Fibroblast of skin of scalp (primary cell): ENCODE results near the gene HES4. TPM values are rescaled to one million over a fixed set of nuclear protein-coding genes. Genes with fewer than 3 reads are reported as not detected.

Experiments used
- DNase-seq: peaks from one replicate; pipeline ENCODE4 v3.0.0-alpha.2; 2013
- polyA plus RNA-seq, 2 experiments: library from polyadenylated mRNA; unstranded; fragments of 120-200 nt; gene quantifications; one replicate each; pipeline ENCODE4 v1.2.1, GENCODE V29; 2013; ENCODE audit not compliant: insufficient read length in 2 of 2

The HES4 gene, protein sequence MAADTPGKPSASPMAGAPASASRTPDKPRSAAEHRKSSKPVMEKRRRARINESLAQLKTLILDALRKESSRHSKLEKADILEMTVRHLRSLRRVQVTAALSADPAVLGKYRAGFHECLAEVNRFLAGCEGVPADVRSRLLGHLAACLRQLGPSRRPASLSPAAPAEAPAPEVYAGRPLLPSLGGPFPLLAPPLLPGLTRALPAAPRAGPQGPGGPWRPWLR
- 26.5 TPM for polyA plus RNA-seq (2013, experiment 1 of 2; ENCODE audit: insufficient read length)
- 26.6 TPM for polyA plus RNA-seq (2013, experiment 2 of 2; ENCODE audit: insufficient read length)

DNA sequence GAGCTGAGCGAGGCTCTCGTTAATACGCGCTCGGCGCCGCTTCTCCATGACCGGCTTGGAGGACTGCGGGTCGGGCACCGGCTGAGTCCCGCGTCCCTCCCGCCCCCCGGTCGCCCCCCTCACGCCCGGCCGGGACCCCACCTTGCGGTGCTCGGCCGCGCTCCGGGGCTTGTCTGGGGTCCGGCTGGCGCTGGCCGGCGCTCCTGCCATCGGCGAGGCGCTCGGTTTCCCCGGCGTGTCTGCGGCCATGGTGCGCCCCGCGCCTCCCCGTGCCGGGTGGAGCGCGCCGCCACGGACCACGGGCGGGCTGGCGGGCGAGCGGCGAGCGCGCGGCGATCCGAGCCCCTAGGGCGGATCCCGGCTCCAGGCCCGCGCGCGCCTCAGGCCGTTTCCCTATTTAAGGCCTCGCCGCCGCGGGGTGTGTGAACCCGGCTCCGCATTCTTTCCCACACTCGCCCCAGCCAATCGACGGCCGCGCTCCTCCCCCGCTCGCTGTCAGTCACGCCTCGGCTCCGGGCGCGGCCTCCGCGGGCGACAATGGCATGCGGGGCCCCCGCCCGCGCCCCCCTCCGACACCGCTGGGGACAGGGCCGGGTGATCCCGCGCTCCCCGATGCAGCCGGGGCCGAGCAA is at the start of gene HES4:
Gene HES4, minus strand, starts transcription at position 373 of the 632 bp plus-strand sequence. Its CDS starts 124 bp downstream, at position 249.
- DNase-seq, result peak; percentile 97

DNA sequence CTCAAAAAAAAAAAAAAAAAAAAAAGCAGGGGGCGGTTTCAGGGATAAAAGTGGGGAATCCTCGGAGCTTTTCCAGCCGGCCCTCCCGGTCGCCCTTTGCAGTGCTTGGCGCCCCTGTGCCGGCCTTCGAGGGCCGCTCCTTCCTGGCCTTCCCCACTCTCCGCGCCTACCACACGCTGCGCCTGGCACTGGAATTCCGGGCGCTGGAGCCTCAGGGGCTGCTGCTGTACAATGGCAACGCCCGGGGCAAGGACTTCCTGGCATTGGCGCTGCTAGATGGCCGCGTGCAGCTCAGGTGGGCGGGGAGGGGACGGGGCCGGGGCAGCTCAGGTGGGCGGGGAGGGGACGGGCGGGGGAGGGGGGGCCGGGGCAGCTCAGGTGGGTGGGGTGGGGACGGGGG is 48.9 kb upstream of the HES4 start:
- no peak for DNase-seq

DNA sequence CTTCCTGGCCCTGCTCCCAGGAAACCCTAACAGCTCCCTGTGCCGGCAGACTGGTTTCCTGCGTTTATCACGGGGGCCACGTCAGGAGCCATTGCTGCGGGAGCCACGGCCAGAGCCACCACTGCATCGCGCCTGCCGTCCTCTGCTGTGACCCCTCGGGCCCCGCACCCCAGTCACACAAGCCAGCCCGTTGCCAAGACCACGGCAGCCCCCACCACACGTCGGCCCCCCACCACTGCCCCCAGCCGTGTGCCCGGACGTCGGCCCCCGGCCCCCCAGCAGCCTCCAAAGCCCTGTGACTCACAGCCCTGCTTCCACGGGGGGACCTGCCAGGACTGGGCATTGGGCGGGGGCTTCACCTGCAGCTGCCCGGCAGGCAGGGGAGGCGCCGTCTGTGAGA is 48.1 kb upstream of the HES4 start:
- DNase-seq, result no peak

DNA sequence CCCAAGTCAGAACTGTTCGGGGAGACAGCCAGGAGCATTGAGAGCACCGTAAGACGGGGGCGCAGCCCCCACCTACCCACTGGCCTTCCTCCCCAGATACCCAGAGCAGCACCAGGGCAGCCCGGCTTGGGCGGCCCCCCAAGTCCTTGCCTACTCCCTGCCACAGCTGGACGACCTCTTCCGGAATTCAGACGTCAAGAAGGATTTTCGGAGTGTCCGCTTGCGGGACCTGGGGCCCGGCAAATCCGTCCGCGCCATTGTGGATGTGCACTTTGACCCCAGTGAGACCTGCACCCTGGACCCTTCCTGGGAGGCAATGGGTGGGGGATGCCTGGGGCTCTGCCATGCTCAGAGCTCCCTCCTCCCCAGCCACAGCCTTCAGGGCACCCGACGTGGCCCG is 47.5 kb upstream of the HES4 start:
- DNase-seq, result no peak

DNA sequence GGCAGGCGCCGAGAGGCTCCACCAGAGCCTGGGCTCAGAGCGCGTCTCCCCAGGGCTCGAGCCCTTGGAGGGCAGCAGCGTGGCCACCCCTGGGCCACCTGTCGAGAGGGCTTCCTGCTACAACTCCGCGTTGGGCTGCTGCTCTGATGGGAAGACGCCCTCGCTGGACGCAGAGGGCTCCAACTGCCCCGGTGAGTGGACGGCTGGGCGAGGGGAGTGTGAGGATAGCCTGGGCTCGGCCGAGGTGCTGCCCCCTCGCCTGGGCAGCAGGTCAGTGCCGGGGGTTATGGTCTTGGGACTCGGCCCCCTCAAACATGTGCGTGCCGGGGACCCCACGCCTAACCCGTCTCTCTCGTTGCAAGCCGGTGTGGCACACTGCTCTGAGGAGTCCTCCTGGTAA is 46.9 kb upstream of the HES4 start:
- no peak for DNase-seq

DNA sequence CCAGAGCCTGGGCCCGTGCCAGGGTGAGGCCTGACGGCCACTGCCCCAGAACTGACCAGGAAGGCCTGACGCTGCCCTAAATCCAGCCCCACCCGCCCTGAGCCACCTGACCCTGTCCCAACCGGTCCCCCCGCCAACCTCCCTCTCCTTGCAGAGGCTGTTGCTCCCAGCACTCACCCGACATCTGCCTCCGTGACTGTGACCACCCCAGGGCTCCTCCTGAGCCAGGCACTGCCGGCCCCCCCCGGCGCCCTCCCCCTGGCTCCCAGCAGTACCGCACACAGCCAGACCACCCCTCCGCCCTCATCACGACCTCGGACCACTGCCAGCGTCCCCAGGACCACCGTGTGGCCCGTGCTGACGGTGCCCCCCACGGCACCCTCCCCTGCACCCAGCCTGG is 46.3 kb upstream of the HES4 start:
- DNase-seq, result no peak

DNA sequence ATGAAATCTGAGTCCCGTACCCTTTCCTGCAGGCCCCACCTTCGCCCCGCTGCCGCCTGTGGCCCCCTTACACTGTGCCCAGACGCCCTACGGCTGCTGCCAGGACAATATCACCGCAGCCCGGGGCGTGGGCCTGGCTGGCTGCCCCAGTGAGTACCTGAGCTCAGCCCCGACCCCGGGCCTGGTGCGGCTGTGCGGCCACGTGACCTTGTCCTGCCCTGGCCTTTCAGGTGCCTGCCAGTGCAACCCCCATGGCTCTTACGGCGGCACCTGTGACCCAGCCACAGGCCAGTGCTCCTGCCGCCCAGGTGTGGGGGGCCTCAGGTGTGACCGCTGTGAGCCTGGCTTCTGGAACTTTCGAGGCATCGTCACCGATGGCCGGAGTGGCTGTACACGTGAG is 45.2 kb upstream of the HES4 start:
- DNase-seq, result no peak

DNA sequence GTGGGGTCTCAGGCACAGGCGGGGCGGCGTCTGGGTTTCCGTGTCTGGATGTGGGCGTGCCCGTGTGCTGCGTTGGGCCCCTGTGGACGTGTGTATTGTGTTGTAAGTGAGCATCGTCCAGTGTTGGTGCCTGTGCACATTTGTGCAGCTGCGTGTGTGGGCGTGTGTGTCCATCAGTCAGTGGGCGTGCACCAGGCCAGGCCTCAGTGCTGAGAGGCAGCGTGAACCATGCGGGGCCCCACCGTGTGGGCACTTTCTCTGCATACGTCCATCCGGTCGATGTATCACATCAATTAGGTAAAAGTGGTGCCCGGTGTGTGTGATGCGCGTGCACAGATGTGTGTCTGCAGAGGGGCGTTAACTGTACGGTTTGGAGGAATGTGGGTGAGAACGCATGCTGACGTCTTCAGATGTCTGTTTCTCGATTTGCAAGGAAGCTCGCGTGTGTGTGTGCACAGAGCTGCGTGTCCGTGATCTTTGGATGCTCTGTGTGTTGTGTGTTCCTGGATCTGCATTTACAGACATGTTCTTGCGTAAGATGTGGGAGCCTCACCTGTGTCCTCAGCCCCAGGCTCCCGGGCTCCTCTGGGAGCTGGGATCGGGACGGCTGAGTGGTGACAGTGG is 44.7 kb upstream of the HES4 start:
- DNase-seq, result no peak

DNA sequence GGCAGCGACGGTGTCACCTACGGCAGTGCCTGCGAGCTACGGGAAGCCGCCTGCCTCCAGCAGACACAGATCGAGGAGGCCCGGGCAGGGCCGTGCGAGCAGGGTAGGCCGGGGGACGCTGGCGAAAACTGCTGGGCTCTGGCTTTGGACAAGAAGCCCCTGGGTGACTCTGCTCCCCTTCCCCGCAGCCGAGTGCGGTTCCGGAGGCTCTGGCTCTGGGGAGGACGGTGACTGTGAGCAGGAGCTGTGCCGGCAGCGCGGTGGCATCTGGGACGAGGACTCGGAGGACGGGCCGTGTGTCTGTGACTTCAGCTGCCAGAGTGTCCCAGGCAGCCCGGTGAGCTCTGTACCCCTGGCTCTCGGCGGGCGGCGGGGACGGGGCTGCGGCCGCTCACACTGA is 44.0 kb upstream of the HES4 start:
- no peak for DNase-seq

DNA sequence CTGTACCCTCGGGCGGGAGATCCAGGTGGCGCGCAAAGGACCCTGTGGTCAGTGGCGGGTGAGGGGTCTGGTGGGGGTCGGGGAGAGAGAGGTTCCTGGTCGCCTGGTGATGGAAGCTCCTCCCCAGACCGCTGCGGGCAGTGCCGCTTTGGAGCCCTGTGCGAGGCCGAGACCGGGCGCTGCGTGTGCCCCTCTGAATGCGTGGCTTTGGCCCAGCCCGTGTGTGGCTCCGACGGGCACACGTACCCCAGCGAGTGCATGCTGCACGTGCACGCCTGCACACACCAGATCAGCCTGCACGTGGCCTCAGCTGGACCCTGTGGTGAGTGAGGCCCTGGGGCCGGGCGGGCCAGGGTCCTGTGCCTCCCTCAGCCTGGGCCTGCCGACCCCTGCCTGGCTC is 43.5 kb upstream of the HES4 start:
- DNase-seq, result no peak

DNA sequence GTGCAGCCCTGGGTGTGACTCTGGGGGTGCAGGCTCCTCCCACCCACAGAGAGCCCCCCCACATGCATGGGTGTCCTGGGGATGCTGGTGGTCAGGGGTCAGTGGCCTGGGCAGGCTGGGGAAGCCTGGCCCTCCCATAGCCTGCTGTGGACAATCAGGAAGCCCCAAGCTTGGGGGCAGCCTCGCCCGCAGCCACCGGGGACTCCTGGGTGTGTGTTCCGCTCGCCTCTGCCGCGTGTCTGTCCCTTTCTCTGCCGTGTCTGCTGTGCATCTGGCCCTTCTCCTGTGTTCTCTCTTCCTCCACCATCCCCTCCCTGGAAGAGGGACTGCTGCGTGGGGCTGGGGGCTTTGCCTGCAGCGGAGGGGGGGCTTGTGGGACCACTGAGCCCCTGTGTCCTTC is 42.9 kb upstream of the HES4 start:
- no peak for DNase-seq

DNA sequence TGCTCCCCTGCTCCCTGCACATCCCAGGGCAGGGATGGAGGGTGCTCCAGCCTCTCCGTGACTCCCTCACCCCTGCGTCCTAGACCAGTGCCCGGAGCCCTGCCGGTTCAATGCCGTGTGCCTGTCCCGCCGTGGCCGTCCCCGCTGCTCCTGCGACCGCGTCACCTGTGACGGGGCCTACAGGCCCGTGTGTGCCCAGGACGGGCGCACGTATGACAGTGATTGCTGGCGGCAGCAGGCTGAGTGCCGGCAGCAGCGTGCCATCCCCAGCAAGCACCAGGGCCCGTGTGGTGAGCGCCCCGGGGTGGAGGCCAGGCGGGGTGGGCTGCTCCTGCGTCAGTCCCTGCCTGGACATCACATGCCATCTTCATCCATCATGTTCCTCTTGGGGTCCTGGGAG is 42.0 kb upstream of the HES4 start:
- DNase-seq, result no peak

DNA sequence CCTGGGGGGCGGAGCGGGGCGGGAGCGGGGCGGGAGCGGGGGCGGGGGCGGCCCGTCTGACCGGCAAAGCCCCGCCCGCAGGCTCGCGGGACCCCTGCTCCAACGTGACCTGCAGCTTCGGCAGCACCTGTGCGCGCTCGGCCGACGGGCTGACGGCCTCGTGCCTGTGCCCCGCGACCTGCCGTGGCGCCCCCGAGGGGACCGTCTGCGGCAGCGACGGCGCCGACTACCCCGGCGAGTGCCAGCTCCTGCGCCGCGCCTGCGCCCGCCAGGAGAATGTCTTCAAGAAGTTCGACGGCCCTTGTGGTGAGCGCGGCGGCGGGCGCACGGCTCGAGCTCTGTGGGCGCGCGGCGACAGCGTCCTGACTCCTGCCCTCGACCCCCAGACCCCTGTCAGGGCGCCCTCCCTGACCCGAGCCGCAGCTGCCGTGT is 41.2 kb upstream of the HES4 start:
- no peak for DNase-seq

DNA sequence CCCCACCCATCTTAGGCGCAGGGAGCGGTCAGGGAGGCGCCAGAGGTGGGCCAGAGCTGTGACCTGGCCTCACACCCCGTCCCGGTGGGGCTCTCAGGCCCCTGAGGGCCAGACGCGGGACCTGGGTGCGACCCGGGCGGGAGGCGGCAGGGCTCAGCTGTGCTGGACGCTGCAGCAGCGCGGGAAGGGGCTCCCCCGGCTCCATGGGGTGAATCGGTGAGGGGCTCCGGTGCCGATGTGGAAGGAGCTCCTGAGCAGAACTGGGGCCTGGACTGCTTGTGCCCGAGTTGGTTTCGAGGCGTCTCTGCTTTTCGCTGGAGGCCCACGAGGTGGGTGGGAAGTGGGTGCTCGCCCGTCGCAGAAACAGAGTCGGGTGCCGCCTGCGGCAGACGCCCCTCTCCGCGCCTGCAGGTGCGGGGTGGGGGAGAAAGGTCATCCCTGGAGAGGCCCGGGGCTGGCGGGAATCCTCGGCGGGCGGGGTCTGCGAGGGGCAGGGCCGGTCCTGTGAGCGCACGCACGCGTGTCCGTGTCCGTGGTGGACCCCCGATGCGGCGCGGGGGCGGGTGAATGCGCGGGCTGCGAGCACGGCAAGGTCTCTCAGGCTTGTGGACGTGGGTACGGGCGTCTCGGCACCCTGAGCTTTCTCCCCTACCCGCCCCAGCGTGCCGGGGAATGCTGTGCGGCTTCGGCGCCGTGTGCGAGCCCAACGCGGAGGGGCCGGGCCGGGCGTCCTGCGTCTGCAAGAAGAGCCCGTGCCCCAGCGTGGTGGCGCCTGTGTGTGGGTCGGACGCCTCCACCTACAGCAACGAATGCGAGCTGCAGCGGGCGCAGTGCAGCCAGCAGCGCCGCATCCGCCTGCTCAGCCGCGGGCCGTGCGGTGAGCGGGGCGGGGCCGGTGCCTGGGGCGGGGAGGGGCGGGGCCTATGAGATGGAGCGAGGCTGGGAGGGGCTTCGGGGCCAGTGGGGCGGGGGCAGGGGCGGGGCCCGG is 40.4 kb upstream of the HES4 start:
- peak; percentile 86 for DNase-seq

DNA sequence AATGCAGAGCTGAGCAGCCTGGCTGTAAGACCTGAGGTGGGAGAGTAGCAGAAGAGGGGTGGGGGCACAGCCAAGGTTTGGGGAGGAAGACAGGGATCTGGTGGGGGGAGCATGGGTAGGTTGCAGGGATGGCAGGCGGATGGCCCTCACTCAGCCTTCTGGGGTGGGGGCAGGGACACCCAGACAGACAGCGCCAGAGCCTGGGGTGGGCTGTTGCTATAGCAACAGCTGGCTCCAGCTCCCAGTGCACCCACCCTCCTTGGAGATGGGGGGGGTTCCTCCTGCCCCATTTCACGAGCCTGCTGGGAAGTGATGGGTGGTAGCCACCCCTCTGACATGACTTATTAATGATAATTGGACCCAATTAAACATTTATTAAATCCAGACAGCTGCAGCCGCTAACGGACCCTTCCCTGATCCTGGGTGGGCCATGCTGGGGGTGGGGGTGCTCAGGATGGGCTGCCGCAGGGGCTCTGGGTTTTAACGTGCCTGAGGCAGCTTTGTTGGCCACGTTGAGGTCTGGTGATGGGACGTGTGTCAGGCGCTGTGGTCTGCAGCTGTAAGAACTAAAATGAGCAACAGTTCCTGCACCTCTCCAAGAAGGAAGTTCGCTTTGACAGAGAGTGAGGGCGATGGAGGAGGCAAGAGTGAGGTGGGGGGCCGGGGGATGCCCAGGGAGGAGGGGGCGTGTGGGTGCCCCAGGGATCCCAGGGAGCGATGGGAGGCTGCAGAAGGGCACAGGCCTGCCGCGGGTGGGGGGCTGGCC is 39.4 kb upstream of the HES4 start:
- DNase-seq, result no peak

DNA sequence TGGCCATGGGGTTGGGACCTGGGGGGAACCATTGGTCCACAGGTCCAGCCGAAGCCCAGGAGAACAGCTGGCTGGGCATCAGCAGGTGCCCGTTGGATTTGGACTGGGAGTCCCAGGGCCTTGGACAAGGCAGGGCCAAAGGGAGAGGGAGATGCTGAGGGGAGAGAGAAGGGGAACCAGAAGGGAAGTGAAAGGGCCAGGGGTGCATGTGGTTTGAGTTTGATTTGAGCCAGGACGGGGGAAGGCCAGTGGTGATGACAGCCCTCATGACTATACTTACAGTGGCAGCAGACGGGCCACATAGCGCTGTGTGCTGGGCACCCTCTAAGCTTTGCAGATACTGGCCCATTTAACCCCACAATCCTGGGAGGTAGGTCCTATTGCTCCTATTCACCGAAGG is 38.8 kb upstream of the HES4 start:
- DNase-seq, result no peak

DNA sequence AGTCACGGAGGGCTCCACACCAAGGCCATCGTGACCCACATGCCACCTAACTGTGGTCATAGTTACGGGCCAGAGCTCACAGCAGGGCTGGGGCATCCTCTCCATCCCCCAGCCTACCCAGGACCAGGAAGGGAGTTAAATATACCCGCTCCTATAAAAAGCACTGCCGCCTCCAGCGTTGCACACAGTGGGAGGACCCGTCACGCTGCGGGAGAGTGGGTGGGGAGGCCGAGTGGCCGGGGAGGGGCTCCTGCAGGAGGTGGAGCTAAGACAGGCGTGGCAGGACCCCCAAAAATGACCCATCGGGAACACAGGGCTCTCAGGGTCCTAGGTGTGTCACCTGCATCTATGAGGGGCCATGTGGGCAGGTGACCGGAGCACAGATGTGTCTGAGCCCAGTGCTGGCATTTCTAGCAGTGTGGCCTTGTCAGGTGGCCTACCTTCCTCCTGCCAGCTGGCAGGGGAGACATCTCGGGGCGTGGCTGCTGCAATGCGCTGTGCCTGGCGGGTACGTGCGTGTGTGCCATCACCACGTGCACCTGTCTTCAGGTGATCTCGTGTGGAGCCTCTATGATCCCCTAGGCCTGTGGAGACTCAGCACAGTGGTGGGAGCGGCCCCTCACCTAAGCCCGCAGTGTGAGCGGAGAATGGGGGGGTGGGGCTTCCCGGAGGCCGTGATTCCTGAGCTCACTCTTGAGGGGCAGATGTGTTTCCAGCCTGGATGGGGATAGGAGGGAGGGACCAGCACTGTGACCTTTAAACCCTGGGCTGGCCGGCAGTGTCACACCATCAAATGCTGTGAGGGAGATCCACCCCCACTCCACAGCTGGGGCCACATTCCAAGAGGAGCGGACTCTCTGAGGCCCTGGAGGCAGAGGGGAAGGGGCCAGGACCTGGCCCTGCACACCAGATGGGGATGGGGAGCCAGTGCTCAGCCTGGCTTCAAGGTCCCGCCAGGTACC is 37.8 kb upstream of the HES4 start:
- no peak for DNase-seq

DNA sequence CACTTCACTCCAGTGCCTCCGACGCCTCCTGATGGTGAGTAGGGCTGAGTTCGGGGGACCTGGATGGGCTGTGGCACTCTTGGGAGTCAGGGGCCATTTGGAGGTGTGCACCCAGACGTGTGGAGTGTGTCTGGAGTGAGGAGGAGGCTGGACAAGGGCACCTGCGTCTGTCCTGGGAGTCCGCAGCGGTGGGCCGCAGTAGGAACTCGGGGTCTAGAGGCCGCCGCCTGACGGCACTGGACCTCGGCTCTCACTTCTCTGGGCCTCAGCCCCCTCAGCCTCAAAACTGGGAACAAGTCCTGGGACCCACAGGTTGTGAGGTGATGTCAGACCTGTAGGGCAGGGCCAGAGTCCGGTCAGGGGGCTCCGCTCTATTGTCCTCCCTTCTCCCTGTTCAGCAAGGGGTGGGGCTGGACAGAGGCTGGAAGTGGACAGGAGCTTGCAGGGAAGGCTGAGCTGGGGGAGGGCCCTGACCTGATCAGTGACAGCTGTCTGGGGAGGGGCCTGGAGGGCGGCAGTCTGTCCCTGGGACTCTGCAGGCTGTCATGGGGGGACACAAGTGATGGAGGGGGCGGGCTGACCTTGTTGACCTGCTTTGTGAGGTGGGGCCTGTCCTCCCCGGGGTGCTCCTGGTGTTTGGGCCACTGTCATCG is 35.5 kb upstream of the HES4 start:
- DNase-seq, result no peak

DNA sequence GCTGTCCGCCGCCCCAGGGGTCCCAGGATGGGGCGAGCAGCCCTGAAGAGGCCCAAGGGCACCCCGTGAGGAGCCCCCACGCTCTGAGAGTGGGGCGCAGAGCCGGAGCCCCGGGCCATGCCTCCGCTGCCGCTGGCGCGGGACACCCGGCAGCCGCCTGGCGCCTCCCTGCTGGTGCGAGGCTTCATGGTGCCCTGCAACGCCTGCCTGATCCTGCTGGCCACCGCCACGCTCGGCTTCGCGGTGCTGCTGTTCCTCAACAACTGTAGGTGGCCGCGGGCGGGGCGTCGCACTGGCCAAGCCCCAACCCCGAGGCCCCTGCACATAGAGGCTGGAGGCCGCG is 34.5 kb upstream of the HES4 start:
- no peak for DNase-seq

DNA sequence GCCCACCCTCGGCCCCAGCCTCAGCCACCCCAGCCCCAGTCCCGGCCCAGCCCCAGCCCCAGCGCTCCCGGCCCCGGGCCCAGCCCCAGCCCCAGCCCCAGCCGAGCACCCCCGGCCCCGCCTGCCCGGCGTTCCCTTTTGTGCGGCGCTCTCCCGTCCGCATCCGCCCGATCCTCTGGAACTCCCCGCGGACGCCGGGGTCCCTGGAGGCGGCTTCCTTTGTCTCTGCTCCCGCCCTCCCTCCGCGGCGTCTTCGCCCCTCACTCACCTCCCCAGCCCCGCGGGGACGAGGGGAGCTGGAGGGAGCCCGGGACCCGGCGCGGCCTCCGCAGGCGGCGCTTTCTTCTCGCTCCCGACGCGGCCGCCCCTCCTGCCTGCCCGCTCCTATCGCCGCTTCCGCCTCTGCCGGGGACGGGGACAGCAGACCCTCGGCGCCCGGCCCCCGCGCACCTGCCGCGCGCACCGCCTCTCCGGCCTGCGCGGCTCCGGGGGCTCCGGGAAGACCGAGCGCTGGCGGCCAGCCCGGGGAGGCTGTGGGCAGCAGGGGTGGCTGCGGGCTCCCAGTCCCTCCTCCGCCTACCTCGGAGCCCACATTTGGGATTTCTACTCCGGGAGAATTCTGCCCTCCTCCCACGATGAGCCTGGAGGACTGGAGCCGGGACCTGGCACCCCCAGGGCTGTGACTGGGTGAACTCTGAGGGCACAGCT is 34.0 kb upstream of the HES4 start:
- DNase-seq, result no peak
